Measurements from ENCODE around the gene CCNK.

DNA sequence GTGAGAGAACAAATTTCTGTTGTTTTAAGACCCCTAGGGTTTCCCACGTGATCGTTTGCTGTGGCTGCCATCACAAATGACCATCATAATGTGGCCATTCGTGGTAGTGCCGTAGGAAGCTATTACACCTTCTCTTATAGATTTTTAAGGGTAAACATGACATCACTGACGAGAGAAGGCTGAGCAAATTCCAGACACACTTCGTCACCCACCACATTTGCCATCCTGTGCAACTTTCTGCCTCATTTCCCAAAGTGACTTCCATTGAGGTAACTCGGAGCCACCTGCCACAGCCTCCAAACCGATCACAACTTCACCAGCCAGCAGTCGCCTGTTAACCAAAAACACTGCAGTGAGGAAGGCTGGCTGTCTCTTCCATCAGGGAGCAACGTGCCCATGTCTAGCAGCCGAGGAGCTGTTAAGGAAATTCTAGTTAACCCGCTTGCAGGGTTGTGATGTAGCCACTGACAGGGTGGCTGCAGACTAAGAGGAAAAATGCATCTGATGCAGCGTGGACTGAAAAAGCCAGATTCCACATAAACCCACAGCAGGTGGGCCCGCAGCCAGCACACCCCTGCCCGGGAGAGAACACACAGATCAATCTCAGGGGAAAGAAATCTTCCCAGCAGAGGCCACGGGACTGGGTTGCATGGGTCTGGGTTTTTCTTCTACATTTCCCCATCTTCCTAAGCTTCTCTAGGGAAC, 78.2 kb downstream of the CCNK start:
- TF ChIP-seq, protein P1, sequence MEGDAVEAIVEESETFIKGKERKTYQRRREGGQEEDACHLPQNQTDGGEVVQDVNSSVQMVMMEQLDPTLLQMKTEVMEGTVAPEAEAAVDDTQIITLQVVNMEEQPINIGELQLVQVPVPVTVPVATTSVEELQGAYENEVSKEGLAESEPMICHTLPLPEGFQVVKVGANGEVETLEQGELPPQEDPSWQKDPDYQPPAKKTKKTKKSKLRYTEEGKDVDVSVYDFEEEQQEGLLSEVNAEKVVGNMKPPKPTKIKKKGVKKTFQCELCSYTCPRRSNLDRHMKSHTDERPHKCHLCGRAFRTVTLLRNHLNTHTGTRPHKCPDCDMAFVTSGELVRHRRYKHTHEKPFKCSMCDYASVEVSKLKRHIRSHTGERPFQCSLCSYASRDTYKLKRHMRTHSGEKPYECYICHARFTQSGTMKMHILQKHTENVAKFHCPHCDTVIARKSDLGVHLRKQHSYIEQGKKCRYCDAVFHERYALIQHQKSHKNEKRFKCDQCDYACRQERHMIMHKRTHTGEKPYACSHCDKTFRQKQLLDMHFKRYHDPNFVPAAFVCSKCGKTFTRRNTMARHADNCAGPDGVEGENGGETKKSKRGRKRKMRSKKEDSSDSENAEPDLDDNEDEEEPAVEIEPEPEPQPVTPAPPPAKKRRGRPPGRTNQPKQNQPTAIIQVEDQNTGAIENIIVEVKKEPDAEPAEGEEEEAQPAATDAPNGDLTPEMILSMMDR (IDR thresholded peaks at IDR 0.05; ENCODE audit: low read length), result no peak
- no peak for TF ChIP-seq EZH2 (IDR thresholded peaks at IDR 0.05; ENCODE audit: borderline replicate concordance, low read length)
